ENCODE data around the gene HMX3. TPM values are rescaled to one million over a fixed set of nuclear protein-coding genes. Genes with fewer than 3 reads are reported as not detected.

Gene HMX3
- total RNA-seq, 4 donors from 2014 or later = not detected

GRCh38 chr10:123148414-123149161 is 12.8 kb downstream of the HMX3 start:
- TF ChIP-seq POLR2A (IDR thresholded peaks at IDR 0.05) = no peak
- no peak for TF ChIP-seq CTCF (IDR thresholded peaks at IDR 0.05)
- intact Hi-C loops (cut with DNase I; ENCODE audit: low total_unique reads) = no loop called here
- H3K4me3 ChIP-seq (ENCODE audit: low read depth, poor library complexity, severe bottlenecking) = no peak overlapping the region
- no peak for DNase-seq (ENCODE audit: low spot score in 2 of 2)
- 1 to 5% methylated on average over 29 to 33 of the region's 55 CpGs for WGBS, 2 donors

- 7 to 9% methylated on average over 11 to 12 of the region's 12 CpGs for WGBS, 2 donors
- no peak overlapping the region for H3K4me3 ChIP-seq (ENCODE audit: low read depth, poor library complexity, severe bottlenecking)
- no peak for DNase-seq (ENCODE audit: low spot score in 2 of 2)
- intact Hi-C loops (cut with DNase I; ENCODE audit: low total_unique reads) = no loop called here
- TF ChIP-seq POLR2A (IDR thresholded peaks at IDR 0.05) (no peak), CTCF (IDR thresholded peaks at IDR 0.05) (no peak)
Observed at GRCh38 chr10:123149162-123149567, 13.4 kb downstream of the HMX3 start.

- TF ChIP-seq POLR2A (IDR thresholded peaks at IDR 0.05) (no peak), CTCF (IDR thresholded peaks at IDR 0.05) (no peak)
- 1% methylated on average over 30 to 53 of the region's 76 CpGs for WGBS, 2 donors
- H3K4me3 ChIP-seq (ENCODE audit: low read depth, poor library complexity, severe bottlenecking) = no peak overlapping the region
- DNase-seq (ENCODE audit: low spot score in 2 of 2) = no peak
- intact Hi-C loops (cut with DNase I; ENCODE audit: low total_unique reads) = no loop called here
Observed at GRCh38 chr10:123149568-123150270, 13.9 kb downstream of the HMX3 start.

GRCh38 chr10:123150271-123150985 is 14.7 kb downstream of the HMX3 start:
- 6 to 9% methylated on average over 34 of the region's 34 CpGs for WGBS, 2 donors
- DNase-seq (ENCODE audit: low spot score in 2 of 2) = no peak
- no peak for TF ChIP-seq POLR2A (IDR thresholded peaks at IDR 0.05)
- TF ChIP-seq CTCF (IDR thresholded peaks at IDR 0.05) = no peak
- intact Hi-C loops (cut with DNase I; ENCODE audit: low total_unique reads) = no loop called here
- H3K4me3 ChIP-seq (ENCODE audit: low read depth, poor library complexity, severe bottlenecking) = no peak overlapping the region

GRCh38 chr10:123150986-123151736 is 15.4 kb downstream of the HMX3 start:
- intact Hi-C loops (cut with DNase I; ENCODE audit: low total_unique reads) = no loop called here
- no peak for TF ChIP-seq CTCF (IDR thresholded peaks at IDR 0.05)
- no peak for TF ChIP-seq POLR2A (IDR thresholded peaks at IDR 0.05)
- WGBS, 2 donors = 3 to 5% methylated on average over 40 to 53 of the region's 56 CpGs
- DNase-seq (ENCODE audit: low spot score in 2 of 2) = no peak
- no peak overlapping the region for H3K4me3 ChIP-seq (ENCODE audit: low read depth, poor library complexity, severe bottlenecking)

Measured in lower leg skin (tissue), 4 donors.